Fibroblast of pulmonary artery (primary cell): ENCODE measurements around the gene COMMD6.

Experiments
- DNase-seq: peaks from one replicate; pipeline ENCODE4 v3.0.0-alpha.2; 2010; ENCODE audit warnings: low read depth
- H3K4me3 ChIP-seq: replicated peaks from 2 replicates; pipeline ENCODE4 v1.5.1; 2011; ENCODE audit warnings: low read depth, mild to moderate bottlenecking, control low read depth, low read length, moderate library complexity
- TF ChIP-seq, protein P1 (sequence below): IDR thresholded peaks from 2 replicates; pipeline ENCODE4 v1.5.1; 2011; ENCODE audit warnings: mild to moderate bottlenecking, control low read depth, low read length, inconsistent platforms; ENCODE audit errors: missing control alignments

Gene COMMD6

DNA sequence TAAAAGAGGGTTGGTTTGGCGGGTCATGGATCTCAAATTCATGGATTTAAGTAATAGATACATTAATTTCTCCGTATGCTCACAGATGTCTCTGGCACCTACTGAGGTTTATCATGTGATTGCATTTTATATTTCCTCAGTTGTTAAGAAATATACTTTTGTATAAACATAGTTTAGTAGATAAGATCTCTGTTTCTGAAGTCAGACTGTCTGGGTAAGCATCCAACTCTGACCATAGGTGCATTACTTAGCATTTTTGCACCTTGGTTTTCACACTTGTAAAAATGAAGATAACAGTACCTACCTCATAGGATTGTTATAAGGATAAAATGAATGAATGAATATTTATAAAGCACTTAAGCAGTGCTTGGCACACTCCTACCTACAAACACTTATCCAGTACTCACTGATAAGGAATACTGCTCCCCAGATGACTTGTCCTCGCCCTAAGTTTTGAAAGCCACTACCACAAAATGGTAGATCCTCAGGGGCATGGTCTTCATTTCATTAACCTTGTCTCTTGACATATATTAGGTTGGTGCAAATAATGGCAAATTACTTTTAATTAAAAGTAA lies 26.5 kb downstream of the COMMD6 start:
- H3K4me3 ChIP-seq, result no peak overlapping the region
- TF ChIP-seq, protein P1, sequence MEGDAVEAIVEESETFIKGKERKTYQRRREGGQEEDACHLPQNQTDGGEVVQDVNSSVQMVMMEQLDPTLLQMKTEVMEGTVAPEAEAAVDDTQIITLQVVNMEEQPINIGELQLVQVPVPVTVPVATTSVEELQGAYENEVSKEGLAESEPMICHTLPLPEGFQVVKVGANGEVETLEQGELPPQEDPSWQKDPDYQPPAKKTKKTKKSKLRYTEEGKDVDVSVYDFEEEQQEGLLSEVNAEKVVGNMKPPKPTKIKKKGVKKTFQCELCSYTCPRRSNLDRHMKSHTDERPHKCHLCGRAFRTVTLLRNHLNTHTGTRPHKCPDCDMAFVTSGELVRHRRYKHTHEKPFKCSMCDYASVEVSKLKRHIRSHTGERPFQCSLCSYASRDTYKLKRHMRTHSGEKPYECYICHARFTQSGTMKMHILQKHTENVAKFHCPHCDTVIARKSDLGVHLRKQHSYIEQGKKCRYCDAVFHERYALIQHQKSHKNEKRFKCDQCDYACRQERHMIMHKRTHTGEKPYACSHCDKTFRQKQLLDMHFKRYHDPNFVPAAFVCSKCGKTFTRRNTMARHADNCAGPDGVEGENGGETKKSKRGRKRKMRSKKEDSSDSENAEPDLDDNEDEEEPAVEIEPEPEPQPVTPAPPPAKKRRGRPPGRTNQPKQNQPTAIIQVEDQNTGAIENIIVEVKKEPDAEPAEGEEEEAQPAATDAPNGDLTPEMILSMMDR, result no peak
- no peak for DNase-seq

DNA sequence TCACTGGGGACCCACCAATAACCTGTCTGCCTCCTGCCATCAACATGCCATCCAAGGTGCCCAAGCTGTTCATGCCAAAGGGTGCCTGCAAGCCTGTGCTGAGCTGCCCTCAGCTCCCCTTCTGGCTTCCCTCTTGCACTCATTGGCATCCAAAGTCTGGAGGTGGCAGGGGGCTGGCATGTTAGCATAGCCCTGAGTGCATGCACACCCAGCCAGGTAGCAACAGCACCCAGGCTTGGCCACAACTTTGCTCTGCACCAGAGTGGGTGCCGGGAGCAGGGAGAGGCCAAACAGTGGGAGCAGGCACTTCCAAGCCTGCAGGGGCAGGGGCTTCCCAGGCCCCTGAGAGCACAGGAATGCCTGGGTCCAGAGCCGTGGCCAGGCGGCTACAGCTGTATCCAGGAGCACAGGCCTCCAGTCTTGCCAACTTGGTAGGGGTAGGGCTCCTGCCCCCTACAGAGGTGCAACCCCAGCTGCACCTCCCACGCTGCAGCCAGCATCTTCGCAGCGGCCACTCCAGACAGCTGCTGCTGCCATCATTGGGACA lies 29.6 kb downstream of the COMMD6 start:
- DNase-seq, result no peak
- TF ChIP-seq, protein P1, result no peak

DNA sequence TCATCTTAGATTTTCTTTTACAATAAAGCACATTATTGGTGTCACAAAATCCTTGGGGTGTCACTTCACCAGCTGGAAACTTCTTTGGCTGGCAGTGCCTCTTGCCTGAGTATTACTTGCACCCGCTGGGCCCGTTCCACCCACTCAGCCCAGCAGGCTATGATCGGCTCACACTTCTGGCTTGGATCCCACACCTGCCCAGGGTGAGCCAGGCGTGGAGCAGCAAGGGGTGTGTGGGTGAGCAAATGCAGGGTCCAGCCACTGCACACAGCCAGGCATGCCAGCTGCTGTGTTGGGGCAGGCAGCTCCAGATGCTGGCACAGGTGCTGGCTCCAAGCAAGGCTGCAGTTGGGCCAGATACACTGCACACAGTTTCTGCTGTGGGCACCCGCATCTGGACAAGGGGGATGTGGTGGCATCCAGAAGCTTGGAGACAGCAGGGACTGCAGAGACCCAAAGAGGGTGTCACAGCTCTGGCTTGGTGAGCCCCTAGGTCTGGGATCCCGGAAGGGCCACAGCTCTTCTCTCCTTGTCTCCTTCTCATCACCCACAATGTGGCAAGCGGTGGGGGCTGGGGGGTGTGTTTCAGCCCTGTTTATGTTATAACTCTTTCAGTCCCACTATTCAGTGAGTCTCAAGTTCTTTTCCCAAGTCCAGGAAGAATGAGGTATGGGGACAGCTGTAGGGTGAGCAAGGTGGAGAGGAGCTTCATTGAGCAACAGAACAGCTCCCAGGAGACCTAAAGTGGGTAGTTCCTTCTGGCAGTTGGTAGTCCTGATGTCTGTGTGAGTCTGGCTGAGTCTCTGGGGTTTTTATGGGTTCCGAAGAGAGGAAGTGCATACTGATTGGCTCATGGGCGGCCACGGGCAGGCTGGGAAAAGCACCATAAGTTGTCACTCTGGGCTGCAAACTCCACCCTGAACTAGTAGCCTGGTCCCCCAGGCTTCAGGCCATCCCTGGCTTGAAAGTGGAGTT lies 30.3 kb downstream of the COMMD6 start:
- TF ChIP-seq, protein P1, result no peak
- H3K4me3 ChIP-seq, result no peak overlapping the region
- DNase-seq, result no peak

More for the DNA sequence above, 29.6 kb downstream of the COMMD6 start:
- no peak overlapping the region for H3K4me3 ChIP-seq

DNA sequence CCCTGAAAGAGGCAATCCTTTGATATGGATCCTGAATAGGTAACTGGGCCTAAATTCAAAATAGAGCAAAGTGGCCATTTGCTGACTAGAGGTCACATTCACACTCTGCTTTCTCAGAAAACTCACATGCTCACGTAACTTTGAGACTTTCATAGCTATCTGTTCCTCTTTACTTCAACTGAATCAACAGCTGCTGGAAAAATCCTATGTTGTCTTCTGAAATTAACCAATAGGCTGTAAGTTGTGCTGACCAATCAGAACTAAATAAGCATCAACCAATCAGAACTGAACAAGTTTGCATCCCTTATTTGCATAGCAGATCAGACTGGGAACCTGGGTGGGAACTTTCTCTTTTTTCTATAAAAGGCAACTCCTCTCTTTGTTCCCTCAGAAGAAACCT lies 31.6 kb downstream of the COMMD6 start:
- no peak for DNase-seq
- no peak overlapping the region for H3K4me3 ChIP-seq
- TF ChIP-seq, protein P1, result no peak

DNA sequence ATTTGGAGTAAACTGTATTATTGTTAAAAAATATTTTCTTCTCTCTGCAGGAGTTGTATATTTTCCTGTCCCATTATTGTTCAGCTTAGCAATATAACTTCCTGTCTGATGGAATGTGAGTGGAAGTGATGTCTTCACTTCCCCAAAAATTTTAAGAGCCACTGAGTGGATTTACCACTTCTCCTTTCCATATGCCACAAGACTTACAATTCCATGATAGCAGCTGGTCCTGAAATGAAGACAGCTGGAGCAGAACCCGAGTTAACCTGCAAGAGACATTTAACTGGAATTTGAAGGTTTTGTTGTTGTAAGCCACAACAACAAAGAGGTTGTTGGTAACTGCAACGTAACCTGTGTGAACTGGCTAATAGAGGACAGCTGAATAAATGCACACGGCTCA lies 32.3 kb downstream of the COMMD6 start:
- H3K4me3 ChIP-seq, result no peak overlapping the region
- DNase-seq, result no peak
- TF ChIP-seq, protein P1, result no peak

DNA sequence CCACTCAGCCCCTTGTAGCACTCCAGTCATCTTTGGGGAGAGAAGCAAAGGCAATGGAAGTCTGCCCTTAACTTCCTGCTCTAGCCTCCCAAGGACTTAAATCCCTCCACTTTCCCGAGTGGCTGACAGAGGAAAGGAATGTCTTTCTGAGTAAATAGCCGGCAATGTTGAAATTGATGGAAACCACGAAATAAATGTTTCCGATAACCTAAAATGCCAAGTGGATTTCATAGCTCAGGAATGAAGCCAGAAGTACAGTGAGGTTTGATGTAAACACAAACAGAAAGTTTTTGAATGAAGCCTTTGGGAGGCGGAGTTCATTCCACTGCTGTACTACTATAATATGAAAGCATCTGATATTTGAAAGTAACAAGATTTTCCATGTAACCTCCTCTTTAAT lies 41.7 kb downstream of the COMMD6 start:
- H3K4me3 ChIP-seq, result no peak overlapping the region
- DNase-seq, result peak; percentile 68
- TF ChIP-seq, protein P1, result no peak
